HL-60 (cell line): ENCODE measurements around the gene COLEC12.

ENCODE experiments used
- DNase-seq, 2 experiments: peaks; one replicate each; pipeline ENCODE4 v3.0.0-alpha.2; 2010 to 2020; ENCODE audit warnings: low read depth in 1 of 2, low spot score in 1 of 2
- H3K27ac ChIP-seq: fragments of 250-450 bp; sonication (Bioruptor Pico); replicated peaks from 2 replicates; pipeline ENCODE4 v1.5.1; 2020; ENCODE audit warnings: mild to moderate bottlenecking, moderate library complexity
- H3K27me3 ChIP-seq: fragments of 250-450 bp; sonication (Bioruptor Pico); 2 replicates; pipeline ENCODE4 v1.5.1; 2021; ENCODE audit warnings: mild to moderate bottlenecking, moderate library complexity; ENCODE audit not compliant: insufficient read depth, poor library complexity, severe bottlenecking
- H3K4me3 ChIP-seq: replicated peaks from 2 replicates; pipeline ENCODE4 v1.5.1; 2011; ENCODE audit warnings: mild to moderate bottlenecking, control low read depth, low read length; ENCODE audit not compliant: insufficient read depth
- GABPA ChIP-seq: IDR thresholded peaks from 2 replicates; pipeline ENCODE4 v1.6.1; 2012; ENCODE audit warnings: low read depth
- POLR2AphosphoS5 ChIP-seq: IDR thresholded peaks from 2 replicates; pipeline ENCODE4 v1.6.1; 2012; ENCODE audit warnings: low read depth
- REST ChIP-seq: IDR thresholded peaks from 2 replicates; pipeline ENCODE4 v1.6.1; 2012; ENCODE audit warnings: low read depth; ENCODE audit not compliant: insufficient replicate concordance
- SPI1 ChIP-seq: IDR thresholded peaks from 2 replicates; pipeline ENCODE4 v1.6.1; 2012; ENCODE audit warnings: low read depth, mild to moderate bottlenecking, borderline replicate concordance
- TF ChIP-seq, protein P1 (sequence below): IDR thresholded peaks from one replicate; pipeline ENCODE4 v1.5.1; 2011; ENCODE audit warnings: low read length, control low read depth, inconsistent platforms; ENCODE audit not compliant: insufficient read depth

COLEC12 gene

DNA sequence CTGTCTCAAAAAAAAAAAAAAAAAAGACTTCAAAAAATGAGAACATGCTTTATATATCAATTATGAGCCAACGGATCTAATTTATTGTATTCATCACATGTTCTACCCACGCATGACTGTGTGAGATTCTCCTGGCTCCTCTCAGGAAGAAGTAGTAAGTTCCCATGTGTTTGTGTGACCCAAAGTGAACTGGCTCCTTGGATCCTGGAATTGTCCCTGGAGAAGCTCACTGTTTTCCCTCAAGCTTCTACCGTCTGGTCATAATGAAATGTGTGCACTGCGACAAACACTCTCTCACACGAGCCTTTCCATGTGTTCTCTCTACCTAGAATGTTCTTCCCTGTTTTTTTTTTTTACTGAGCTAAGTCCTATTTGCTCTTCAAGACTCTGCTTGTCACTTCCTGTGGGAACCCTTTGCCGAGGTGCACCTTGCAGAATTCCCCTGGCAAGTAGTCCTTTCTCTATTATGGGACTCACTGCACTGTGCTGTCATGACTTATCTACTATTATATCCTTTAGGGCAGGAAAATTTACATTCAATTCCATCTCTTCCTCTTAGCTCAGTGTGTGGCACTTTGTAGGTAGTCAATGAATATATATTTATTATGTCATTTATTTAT lies 149.4 kb downstream of the COLEC12 start:
- no peak for DNase-seq
- TF ChIP-seq GABPA (no peak), POLR2AphosphoS5 (no peak), SPI1 (no peak)
- TF ChIP-seq, protein P1, sequence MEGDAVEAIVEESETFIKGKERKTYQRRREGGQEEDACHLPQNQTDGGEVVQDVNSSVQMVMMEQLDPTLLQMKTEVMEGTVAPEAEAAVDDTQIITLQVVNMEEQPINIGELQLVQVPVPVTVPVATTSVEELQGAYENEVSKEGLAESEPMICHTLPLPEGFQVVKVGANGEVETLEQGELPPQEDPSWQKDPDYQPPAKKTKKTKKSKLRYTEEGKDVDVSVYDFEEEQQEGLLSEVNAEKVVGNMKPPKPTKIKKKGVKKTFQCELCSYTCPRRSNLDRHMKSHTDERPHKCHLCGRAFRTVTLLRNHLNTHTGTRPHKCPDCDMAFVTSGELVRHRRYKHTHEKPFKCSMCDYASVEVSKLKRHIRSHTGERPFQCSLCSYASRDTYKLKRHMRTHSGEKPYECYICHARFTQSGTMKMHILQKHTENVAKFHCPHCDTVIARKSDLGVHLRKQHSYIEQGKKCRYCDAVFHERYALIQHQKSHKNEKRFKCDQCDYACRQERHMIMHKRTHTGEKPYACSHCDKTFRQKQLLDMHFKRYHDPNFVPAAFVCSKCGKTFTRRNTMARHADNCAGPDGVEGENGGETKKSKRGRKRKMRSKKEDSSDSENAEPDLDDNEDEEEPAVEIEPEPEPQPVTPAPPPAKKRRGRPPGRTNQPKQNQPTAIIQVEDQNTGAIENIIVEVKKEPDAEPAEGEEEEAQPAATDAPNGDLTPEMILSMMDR = no peak

GRCh38 chr18:346600-346999 lies 153.9 kb downstream of the COLEC12 start:
- Histone ChIP-seq H3K27me3 (no peaks in the 10 kb centered on the region), H3K4me3 (no peak overlapping the region), H3K27ac (no peak overlapping the region)
- TF ChIP-seq, protein P1 = no peak
- TF ChIP-seq GABPA (no peak), POLR2AphosphoS5 (no peak), REST (no peak)
- DNase-seq = no peak

More for the DNA sequence above, 149.4 kb downstream of the COLEC12 start:
- no peak overlapping the region for H3K27ac ChIP-seq
- H3K27me3 ChIP-seq = no peaks in the 10 kb centered on the region
- H3K4me3 ChIP-seq = no peak overlapping the region

DNA sequence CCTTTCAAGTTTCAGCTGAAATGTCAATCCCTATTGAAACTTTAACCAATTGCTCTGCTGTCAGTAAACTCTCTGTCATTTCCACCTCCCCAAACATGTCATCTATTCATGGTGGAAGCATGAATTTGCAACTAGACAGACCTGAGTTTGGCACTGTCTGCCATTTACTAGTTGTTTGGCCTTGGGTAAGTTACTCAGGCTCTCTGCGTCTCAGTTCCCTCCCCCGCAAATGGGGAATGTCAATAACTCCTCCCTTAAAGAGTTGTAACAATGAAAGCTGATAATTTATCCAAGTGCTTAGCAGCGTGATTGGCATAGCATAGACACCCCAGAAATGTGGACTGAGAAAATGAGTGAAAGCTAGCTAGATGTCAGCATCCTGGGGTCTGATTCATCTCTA lies 159.4 kb downstream of the COLEC12 start:
- Histone ChIP-seq H3K4me3 (no peak overlapping the region), H3K27ac (no peak overlapping the region), H3K27me3 (no peaks in the 10 kb centered on the region)
- DNase-seq = no peak
- TF ChIP-seq POLR2AphosphoS5 (no peak), SPI1 (no peak), GABPA (no peak), REST (no peak)
- TF ChIP-seq, protein P1 = no peak

GRCh38 chr18:340044-340443 lies 160.5 kb downstream of the COLEC12 start:
- no peaks in the 10 kb centered on the region for H3K27me3 ChIP-seq
- DNase-seq = no peak
- no peak overlapping the region for H3K4me3 ChIP-seq
- no peak for TF ChIP-seq SPI1
- TF ChIP-seq GABPA = no peak
- TF ChIP-seq, protein P1 = no peak
- no peak for TF ChIP-seq REST
- TF ChIP-seq POLR2AphosphoS5 = no peak
- H3K27ac ChIP-seq = no peak overlapping the region
